Central memory CD4-positive, alpha-beta T cell (primary cell): ENCODE results near the gene CYP2S1.
"Not testable (repeated sequence)": the region's sequence is repeated elsewhere in the genome, so short reads cannot be mapped to it uniquely, and the experiment has no call there.

Experiments
- DNase-seq: peaks from one replicate; pipeline ENCODE4 v3.0.0; 2022

CYP2S1 gene

DNA sequence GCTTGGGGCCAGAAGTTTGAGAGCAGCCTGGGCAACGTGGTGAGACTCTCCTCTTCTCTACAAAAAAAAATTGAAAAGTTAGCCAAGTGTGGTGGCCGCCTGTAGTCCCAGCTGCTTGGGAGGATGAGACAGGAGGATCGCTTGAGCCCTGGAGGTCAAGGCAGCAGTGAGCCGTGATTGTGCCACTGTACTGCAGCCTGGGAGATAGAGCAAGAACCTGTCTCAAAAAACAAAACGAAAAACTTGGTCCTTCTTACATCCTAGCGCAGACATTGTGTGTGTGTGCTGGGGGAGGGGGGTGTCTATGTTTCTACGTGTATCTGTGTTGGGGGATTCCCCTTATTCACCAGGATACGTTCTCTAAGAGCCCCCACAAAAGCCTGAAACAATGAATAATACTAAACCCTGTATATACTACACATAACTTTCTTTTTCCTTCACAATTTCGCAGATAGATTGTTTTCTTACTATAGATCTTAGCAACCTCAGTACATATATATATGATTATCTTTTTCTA is 33.9 kb downstream of the CYP2S1 start:
- DNase-seq: no peak

- DNase-seq: no peak
These were observed 35.5 kb downstream of the CYP2S1 start for GRCh38 chr19:41228486-41228885.

GRCh38 chr19:41229338-41229737 is 36.3 kb downstream of the CYP2S1 start:
- not testable (repeated sequence) for DNase-seq

GRCh38 chr19:41230067-41230857 is 37.2 kb downstream of the CYP2S1 start:
- no peak for DNase-seq

DNA sequence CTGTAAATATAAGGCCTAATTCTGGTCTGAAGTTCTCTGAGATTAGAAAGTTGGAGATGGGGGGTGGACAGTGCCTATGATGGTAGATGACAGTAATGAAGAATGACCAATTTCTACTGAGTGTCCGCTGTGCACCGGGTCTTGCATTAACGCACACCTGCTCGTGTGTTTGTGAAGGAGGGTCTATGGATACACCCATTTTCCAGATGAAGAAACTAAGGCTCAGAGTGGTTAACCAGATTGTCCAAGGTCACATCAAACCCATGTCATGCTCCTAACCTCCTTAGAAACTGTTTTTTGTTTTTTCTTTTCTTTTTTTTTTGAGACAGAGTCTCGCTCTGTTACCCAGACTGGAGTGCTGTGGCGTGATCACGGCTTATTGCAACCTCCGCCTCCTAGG is 39.7 kb downstream of the CYP2S1 start:
- no peak for DNase-seq

DNA sequence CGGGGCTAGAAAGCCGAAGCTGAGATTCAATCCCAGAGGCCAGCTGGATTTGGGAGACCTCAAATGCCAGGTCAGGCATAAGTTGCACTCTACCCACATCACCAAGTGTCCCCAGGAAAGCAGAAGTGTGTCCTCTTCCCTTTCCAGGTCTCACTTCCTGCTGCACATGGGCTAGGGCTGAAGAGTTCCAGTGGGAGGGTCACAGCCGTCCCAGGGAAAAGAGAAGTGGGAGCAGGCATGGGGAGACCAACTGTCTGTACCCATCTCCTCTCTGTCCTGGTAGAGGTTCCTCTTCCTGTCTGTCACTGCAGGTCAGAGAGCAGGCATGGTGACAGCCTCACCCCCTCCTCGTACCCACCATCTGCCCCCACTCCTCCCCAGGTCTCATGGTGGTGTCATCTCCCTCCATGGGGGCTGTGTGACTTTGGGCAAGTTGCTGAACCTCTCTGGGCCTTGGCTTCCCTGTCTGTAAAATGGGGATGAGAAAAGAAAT is 40.8 kb downstream of the CYP2S1 start:
- DNase-seq: no peak

- DNase-seq: no peak
These were observed 41.6 kb downstream of the CYP2S1 start for GRCh38 chr19:41234512-41235168.

DNA sequence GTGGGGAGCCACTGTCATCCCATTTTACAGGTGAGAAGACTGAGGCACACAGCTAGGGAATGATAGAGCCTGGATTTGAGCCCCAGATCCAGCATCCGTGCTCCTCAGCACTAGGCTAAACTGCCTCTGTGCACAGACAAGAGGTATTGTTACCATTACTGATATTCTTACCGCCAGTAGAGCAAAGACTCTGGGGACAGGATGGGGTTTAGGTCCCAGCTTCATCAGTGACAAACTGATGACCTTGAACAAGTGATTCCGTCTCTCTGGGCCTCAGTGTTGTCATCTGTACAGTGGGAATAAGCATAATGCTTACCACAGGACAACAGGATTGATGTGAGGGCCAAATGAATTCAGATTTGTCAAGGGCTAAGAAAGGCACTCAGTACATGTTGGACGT is 42.5 kb downstream of the CYP2S1 start:
- DNase-seq: no peak

DNA sequence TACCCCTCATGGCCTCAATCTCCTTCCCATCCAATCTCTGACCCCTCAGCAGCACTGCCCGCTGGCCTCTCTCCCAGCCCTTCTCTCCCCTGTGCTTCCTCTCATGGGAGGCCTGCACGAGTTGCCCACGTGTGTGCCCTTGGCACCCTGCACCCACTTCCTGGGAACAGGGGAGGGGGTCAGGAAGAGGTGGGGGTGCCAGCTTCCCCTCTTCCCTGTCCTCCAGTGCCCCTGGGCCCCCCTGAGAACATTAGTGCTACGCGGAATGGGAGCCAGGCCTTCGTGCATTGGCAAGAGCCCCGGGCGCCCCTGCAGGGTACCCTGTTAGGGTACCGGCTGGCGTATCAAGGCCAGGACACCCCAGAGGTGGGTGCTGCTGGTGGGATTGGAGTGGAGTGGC is 45.2 kb downstream of the CYP2S1 start:
- no peak for DNase-seq

- DNase-seq: no peak
These were observed 46.3 kb downstream of the CYP2S1 start for GRCh38 chr19:41239363-41239762.

- DNase-seq: no peak
These were observed 47.0 kb downstream of the CYP2S1 start for GRCh38 chr19:41239961-41240574.

DNA sequence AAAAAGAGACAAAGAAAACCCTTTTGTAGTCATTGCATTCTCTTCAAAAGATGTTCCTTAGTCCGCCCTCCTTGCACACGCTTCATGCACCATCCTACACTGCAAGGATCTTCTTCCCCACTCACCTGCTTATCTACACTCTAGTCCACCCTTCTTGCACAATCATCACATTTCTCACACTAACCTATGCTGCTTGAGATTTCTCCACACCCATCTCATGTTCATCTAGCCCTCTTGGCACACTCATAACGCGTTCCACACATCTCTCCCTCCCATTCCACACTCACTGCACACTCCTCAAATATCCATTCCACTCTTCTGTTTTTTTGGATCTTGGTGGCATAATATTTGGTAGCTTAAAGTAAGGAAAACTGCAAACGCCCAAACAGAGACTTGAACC is 48.8 kb downstream of the CYP2S1 start:
- DNase-seq: no peak

- DNase-seq: no peak
These were observed 51.1 kb downstream of the CYP2S1 start for GRCh38 chr19:41244117-41244516.

- no peak for DNase-seq
These were observed 52.8 kb downstream of the CYP2S1 start for GRCh38 chr19:41245843-41246242.

DNA sequence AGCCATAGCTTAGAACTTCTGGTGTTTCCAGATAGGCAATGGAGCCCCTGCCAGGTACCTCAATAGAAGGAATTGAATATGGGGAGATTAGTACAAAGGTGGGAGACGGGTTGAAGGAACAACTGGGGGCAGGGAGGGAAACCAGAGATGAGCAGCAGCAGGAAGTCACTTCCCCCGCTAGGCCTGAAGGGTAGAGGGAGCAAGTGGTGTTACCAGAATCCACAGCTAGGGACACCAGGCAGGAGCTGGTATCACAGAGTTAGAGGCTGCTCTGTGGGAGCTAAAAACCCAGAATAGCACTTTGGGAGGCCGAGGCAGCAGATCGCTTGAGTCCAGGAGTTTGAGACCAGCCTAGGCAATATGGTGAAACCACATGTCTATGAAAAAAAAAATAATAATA is 55.9 kb downstream of the CYP2S1 start:
- DNase-seq: no peak

- DNase-seq: no peak
These were observed 56.8 kb downstream of the CYP2S1 start for GRCh38 chr19:41249707-41250423.

GRCh38 chr19:41253660-41254059 is 60.6 kb downstream of the CYP2S1 start:
- DNase-seq: no peak

DNA sequence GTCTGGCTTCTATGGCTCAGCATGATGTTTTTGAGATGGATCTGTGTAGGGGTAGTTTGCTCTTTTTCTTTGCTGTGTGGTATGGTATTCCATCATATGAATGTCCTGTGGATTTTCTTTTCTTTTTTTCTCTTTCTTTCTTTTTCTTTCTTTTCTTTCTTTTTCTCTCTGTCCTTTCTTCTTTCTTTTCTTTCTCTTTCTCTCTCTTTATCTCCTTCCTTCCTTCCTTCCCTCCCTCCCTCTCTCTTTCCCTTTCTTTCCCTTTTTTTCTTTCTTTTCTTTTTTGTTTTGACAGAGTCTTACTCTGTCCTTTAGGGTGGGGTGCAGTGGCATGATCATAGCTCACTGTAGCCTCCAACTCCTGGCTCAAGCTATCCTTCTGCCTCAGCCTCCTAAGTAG is 62.2 kb downstream of the CYP2S1 start:
- DNase-seq: no peak
